GM20431 (cell line): Measurements from ENCODE around the gene FBXO33.

Experiments
- in situ Hi-C: fragments of 300-500 bp; cut with MseI, MboI; formaldehyde crosslinking; loops from one replicate; pipeline ENCODE4 v1.15.0; 2020; ENCODE audit warnings: low sequenced_read_pairs; ENCODE audit not compliant: unreplicated experiment

Gene FBXO33

GRCh38 chr14:39432179-39432618 is at the start of gene FBXO33:
FBXO33 (minus strand) TSS chr14:39432433; CDS start chr14:39432162, 271 bp downstream.
- in situ Hi-C loops: no loop called here

- in situ Hi-C loops: no loop called here
These were observed 42.2 kb upstream of the FBXO33 start for GRCh38 chr14:39474416-39474911.

- in situ Hi-C loops: no loop called here
These were observed 39.8 kb upstream of the FBXO33 start for GRCh38 chr14:39472078-39472477.

- in situ Hi-C loops: no loop called here
These were observed 37.0 kb upstream of the FBXO33 start for GRCh38 chr14:39469094-39469710.

- in situ Hi-C loops: no loop called here
These were observed 35.8 kb upstream of the FBXO33 start for GRCh38 chr14:39467889-39468524.

GRCh38 chr14:39459795-39460478 is 27.7 kb upstream of the FBXO33 start:
- in situ Hi-C loops: no loop called here

GRCh38 chr14:39456702-39457250 is 24.5 kb upstream of the FBXO33 start:
- in situ Hi-C loops: no loop called here

- in situ Hi-C loops: no loop called here
These were observed 22.8 kb upstream of the FBXO33 start for GRCh38 chr14:39454906-39455539.

- in situ Hi-C loops: no loop called here
These were observed 20.4 kb upstream of the FBXO33 start for GRCh38 chr14:39452680-39453079.

- in situ Hi-C loops: no loop called here
These were observed 19.6 kb upstream of the FBXO33 start for GRCh38 chr14:39451811-39452210.

- in situ Hi-C loops: no loop called here
These were observed 15.0 kb upstream of the FBXO33 start for GRCh38 chr14:39447175-39447661.

GRCh38 chr14:39446131-39446744 is 14.0 kb upstream of the FBXO33 start:
- in situ Hi-C loops: no loop called here

GRCh38 chr14:39442293-39442692 is 10.1 kb upstream of the FBXO33 start:
- in situ Hi-C loops: no loop called here

- in situ Hi-C loops: no loop called here
These were observed 9.6 kb upstream of the FBXO33 start for GRCh38 chr14:39441805-39442204.

GRCh38 chr14:39440975-39441374 is 8.7 kb upstream of the FBXO33 start:
- in situ Hi-C loops: no loop called here

- in situ Hi-C loops: no loop called here
These were observed 3.0 kb upstream of the FBXO33 start for GRCh38 chr14:39435241-39435640.

GRCh38 chr14:39434401-39434800 is 2.2 kb upstream of the FBXO33 start:
- in situ Hi-C loops: no loop called here

- in situ Hi-C loops: no loop called here
These were observed 1.2 kb upstream of the FBXO33 start for GRCh38 chr14:39433452-39433813.

- in situ Hi-C loops: no loop called here
These were observed 602 bp upstream of the FBXO33 start for GRCh38 chr14:39432619-39433451.
